SW 1271 (cell line): ENCODE measurements around the gene PDPN.

Experiments used
- DNase-seq, 2 experiments: peaks; one replicate each; lab custom pipeline; 2025; lab: John Stamatoyannopoulos, UW

The PDPN gene

DNA sequence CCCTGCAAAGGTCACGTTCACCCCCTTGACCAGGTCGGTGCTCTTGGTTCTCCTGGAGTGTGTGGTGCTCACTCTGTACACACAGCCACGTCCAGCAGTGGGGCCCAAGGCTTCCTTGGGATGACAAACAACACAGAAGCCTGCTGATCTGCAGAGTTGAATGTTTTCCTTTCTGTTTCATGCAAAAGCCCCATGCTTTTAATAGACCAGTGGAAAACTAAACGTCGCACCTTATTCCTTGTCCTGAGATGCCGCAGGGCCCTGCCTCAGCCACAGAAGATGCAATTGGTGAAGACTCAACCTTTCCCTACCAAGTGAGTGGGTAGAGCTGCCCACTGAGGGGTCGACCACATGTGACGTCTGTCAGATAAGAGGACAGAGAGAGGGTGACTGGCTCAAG, 5.8 kb upstream of the PDPN start:
- no peak for DNase-seq

DNA sequence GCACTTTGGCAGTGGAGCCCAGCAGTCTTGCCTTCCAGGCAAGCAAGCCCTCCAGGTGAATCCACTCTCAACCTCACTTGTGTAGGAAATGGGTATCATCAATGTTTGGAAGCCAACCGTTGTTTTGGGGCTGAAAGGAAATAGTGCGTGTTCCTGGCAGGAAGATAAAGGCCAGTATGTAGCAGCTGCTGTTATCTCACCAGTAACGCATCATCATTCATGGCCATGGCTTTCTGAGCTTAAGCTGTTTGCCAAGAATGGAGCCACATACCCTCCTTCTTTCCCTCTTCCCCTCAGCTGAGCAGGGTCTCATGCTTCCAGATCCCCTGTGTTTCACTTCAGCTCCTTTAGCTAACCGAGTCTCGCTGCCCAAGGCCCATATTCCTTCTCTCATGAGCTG, 2.2 kb upstream of the PDPN start:
- no peak for DNase-seq

- DNase-seq, result no peak
Observed at GRCh38 chr1:13582713-13583443, 754 bp upstream of the PDPN start.

DNA sequence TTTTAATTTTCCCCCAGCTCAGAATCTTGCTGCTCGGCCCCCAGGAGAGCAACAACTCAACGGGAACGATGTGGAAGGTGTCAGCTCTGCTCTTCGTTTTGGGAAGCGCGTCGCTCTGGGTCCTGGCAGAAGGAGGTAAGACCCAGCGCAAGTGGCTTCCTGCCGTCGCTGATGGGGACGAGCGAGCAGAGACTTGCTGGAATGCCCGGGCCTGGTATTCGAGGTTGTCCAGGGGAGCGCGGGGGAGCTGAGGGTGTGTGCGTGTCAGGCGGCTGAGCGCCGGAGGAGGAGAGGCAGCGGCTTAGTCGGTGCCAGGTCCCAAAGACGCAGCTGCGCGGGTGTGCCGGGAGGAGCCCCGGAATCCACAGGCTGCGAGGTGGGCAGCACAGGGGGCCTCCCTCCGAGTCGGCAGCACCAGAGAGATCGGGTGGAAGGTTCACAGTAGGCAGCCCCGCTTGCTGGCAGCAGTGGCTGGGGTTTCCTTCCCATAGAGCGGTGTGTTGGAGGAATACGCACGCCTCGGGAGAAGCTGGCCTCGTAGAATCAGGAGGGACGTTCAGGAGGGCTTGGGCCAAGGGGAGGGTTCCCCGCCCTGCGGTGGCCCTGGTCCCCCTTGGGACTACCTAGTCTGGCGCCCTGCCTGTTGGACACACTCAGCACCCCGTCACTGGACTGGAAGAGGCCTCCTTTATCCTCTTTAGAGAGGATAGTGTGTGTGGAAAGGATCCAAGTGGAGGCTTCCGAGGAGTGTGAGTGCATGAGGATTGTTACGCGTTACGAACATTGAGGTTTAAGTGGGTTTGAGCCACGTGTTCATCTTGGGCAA, 547 bp downstream of the PDPN start:
- no peak for DNase-seq

- no peak for DNase-seq
Observed at GRCh38 chr1:13584876-13585611, 1.4 kb downstream of the PDPN start.

- no peak for DNase-seq
Observed at GRCh38 chr1:13585612-13585991, 2.0 kb downstream of the PDPN start.

- no peak for DNase-seq
Observed at GRCh38 chr1:13586001-13586400, 2.4 kb downstream of the PDPN start.

- no peak for DNase-seq
Observed at GRCh38 chr1:13587256-13588030, 3.8 kb downstream of the PDPN start.

GRCh38 chr1:13588946-13589796, 5.5 kb downstream of the PDPN start:
- DNase-seq, result no peak

GRCh38 chr1:13590486-13590885, 6.9 kb downstream of the PDPN start:
- no peak for DNase-seq

DNA sequence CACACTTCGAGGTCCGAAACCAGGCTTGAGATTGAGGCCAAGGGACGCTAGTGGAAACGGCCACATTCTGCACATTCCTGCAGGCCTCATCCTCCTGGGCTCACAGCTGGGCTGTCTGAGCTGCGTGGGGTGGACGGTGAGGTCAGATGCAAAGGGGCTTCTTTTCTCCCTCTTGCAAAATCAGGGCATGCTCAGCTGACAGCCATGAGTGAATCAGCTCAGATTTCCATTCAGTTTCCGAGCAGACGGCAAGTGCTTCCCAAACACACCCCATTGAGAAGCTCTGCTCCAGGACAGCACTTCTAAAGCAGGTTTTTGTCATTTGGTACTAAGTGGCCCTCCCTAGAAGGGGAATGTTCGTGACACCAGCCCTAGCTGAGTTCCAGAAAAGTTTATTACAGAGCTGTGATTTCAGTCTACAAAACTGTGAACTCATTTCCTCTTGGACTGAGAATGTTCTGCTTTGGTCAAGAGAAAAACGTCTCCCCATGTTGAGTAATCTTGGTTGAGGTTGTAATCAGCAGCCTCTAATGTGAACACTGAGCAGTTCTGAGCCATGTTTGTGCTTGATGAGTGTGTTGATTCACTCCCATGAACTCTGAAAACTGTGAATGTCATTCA, 10.0 kb downstream of the PDPN start:
- no peak for DNase-seq

GRCh38 chr1:13595411-13595810, 11.8 kb downstream of the PDPN start:
- DNase-seq, result no peak

DNA sequence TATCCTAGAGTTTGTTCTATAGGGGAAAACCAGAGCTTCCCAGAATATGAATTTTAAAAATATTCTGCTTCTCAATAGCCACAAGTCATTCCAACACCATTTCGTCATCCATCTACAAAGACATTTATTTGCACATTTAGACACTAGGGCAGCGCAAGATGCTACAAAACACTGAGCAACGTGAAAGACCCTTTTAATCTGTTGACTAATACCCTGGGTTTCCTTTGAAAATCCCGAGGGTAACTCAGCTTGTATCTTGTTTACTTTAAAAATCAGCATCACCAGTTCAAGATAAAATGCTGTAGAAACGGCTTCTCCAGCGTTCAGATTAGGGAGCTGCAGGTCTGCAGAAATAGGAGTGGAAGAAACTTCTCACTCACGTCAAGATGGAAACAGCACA, 13.5 kb downstream of the PDPN start:
- no peak for DNase-seq

- no peak for DNase-seq
Observed at GRCh38 chr1:13600762-13601453, 17.3 kb downstream of the PDPN start.

DNA sequence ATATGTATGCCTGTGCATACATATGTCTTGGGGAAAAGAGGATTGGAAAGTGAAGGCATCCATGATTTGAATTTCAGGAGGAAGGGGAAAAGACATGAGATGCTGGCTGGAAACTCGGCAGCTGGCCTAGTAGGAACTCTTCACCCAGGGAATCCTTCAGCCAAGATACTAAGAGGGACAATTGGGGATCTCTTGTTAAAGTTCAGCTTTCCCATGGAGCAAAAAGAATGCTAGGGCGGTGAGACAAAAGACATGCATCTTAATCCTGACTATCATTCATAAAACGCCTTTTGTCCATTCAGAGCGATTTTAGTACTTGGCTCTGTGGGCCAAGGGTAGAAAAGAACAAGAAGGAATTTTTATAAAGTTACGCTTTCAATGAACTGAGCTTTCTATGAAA, 20.5 kb downstream of the PDPN start:
- no peak for DNase-seq

GRCh38 chr1:13604721-13605120, 21.1 kb downstream of the PDPN start:
- DNase-seq, result no peak

DNA sequence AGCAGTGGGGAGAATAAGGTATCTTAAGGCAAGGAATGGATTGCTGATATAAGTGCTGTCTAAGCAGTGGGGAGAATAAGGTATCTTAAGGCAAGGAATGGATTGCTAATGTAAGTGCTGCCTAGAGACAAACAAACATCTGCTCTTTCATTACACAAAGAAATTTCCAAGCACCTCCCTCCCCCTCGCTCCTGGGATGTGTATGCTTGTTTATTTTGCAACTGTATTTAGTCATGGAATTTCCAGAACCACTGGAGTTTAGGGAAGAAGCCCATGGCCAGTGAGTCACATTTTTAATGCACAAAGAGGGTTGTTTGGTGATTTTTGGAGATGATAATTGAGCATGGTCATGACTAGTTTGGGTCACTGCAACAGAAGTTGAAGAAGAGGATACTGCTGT, 21.5 kb downstream of the PDPN start:
- DNase-seq, result no peak

- no peak for DNase-seq
Observed at GRCh38 chr1:13607002-13607401, 23.4 kb downstream of the PDPN start.

GRCh38 chr1:13616234-13616633, 32.6 kb downstream of the PDPN start:
- no peak for DNase-seq

DNA sequence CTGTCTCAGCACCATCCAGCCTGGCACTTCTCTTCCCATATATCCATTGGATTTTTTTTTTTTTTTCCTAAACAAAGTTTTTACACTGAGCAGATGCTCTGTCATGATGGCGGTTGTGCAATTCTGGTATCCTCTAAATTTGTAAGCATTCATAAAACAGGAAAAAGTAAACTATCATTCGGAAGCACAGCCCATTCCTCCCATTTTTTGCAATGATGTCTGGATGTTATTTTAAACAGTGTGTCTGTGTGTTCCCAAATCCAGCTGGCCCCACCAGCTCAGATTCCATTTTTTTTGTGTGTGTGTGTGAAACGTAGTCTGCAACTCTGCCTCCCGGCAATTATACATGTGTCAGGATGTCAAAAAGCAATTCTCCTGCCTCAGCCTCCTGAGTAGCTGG, 33.5 kb downstream of the PDPN start:
- DNase-seq, result no peak
